SKM-1 treated with dmso at 0.1 percent for 144 hours (cell line): ENCODE data around the gene SLC1A3.

Source experiments
- DNase-seq: peaks from one replicate; lab custom pipeline; 2025; ENCODE audit not compliant: unreplicated experiment; lab: John Stamatoyannopoulos, UW

Gene SLC1A3

GRCh38 chr5:36654564-36654963 lies 48.2 kb downstream of the SLC1A3 start:
- DNase-seq: no peak

GRCh38 chr5:36655161-36655560 lies 48.8 kb downstream of the SLC1A3 start:
- no peak for DNase-seq

DNA sequence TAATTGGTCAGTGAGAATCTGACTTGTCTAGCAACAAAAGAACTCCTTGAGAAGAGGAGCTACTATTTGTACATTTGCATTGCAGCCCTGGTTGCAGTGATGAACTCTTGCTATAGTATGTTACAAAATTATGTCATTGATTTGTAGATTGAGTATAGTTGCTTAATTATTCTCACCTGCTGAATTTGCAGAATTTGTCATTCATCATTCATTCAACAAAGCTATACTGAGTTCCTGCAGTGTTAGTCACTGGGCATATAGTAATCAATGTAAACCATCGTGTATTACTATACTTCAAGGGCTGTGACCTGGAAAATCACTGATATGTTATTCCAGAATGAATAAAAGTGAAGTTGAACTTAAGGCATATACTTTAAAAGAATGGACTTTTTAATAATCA lies 50.1 kb downstream of the SLC1A3 start:
- DNase-seq: no peak

DNA sequence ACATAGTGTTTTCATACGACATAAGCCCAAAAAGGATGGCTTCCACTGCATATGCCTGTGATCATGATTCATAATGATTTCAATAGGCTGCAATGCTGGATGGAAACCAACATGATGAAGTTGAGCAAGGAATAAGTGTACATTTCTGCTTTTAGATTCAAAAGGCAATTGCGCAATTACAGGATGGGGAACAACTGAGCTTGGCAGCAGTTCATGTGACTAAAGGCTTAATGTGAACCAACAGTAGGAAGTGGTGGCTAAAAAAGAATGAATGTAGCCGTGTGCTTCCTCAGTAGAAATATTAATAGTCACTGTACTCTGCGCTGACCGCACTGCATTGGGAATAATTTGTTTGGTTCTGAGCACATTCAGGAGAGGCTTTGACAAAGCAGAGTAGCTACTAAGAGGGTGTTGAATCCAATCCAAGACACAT lies 51.2 kb downstream of the SLC1A3 start:
- peak; percentile 97 for DNase-seq

GRCh38 chr5:36658038-36658756 lies 51.8 kb downstream of the SLC1A3 start:
- DNase-seq: no peak

DNA sequence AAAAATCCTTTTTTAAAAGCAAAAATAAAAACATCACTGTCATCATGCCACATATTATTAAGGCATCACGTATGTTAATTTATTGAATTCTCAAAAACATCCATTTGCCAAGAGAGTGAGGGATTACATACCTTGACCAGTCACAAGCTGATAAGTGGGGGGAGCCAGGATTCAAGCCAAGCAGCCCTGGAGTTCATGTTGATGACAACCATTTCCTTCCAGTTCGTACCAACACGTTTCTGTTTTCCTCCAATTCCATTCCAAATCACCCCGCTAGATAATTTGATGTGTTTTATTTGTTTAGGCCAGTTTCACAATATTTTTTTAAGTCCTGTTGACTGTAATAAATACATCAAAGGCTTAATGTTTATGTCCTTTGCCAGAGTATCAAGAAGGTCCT lies 53.0 kb downstream of the SLC1A3 start:
- no peak for DNase-seq

- no peak for DNase-seq
Measured at GRCh38 chr5:36660397-36661049, 54.1 kb downstream of the SLC1A3 start.

- DNase-seq: no peak
Measured at GRCh38 chr5:36661456-36662220, 55.2 kb downstream of the SLC1A3 start.

- no peak for DNase-seq
Measured at GRCh38 chr5:36662291-36662851, 56.0 kb downstream of the SLC1A3 start.

- no peak for DNase-seq
Measured at GRCh38 chr5:36664766-36665165, 58.4 kb downstream of the SLC1A3 start.

GRCh38 chr5:36665628-36666027 lies 59.2 kb downstream of the SLC1A3 start:
- no peak for DNase-seq

- no peak for DNase-seq
Measured at GRCh38 chr5:36666274-36666673, 59.9 kb downstream of the SLC1A3 start.

- DNase-seq: no peak
Measured at GRCh38 chr5:36666986-36667385, 60.6 kb downstream of the SLC1A3 start.

GRCh38 chr5:36667824-36668223 lies 61.4 kb downstream of the SLC1A3 start:
- DNase-seq: no peak

- no peak for DNase-seq
Measured at GRCh38 chr5:36669015-36669651, 62.7 kb downstream of the SLC1A3 start.

GRCh38 chr5:36670548-36670947 lies 64.1 kb downstream of the SLC1A3 start:
- DNase-seq: no peak

- DNase-seq: no peak
Measured at GRCh38 chr5:36675282-36675681, 68.9 kb downstream of the SLC1A3 start.

- DNase-seq: no peak
Measured at GRCh38 chr5:36679221-36679989, 73.0 kb downstream of the SLC1A3 start.

- no peak for DNase-seq
Measured at GRCh38 chr5:36680066-36680465, 73.7 kb downstream of the SLC1A3 start.

DNA sequence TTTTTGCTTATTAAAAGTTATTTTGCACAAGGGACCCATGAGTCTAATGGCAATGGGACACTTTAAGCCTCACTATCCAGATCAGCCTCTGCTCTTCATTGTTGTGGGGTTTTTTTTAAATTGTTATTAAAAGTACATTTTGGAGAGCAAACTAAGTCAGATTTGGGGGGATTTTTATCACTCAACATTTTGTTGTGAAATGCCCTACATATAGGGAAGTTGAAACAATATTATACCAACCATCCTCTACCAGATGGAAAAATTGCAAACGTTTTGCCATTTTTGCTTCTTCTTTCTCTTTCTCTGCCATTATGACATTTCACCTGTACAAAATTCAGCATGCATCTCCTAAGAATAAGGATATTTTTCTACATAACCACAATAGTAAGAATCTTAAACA lies 75.3 kb downstream of the SLC1A3 start:
- DNase-seq: no peak
